Ovary (tissue), 9 donors: Measurements from ENCODE around the gene DNHD1. TPM values are rescaled to one million over a fixed set of nuclear protein-coding genes. Genes with fewer than 3 reads are reported as not detected.

Experiments
- DNase-seq, 5 donors: peaks; one replicate each; pipeline ENCODE4 v3.0.0-alpha.2; 2019 to 2020
- H3K27ac ChIP-seq, 2 donors: fragments of 200-600 bp; one replicate each; pipeline versions ENCODE4 v1.5.1 to v1.8.0; 2019 to 2022
- H3K27me3 ChIP-seq: fragments of 200-600 bp; one replicate; pipeline ENCODE4 v1.8.0; 2022
- H3K36me3 ChIP-seq: fragments of 200-600 bp; sonication (generic); one replicate; pipeline ENCODE4 v1.5.1; 2019
- H3K4me1 ChIP-seq: one replicate; pipeline ENCODE4 v1.8.1; 2013; ENCODE audit warnings: mild to moderate bottlenecking, moderate library complexity; ENCODE audit not compliant: insufficient read depth
- H3K4me3 ChIP-seq: fragments of 200-600 bp; sonication (generic); one replicate; pipeline ENCODE4 v1.5.1; 2017
- H3K9me3 ChIP-seq, 2 donors: fragments of 200-600 bp in 1 of 2; sonication (generic) in 1 of 2; one replicate each; pipeline versions ENCODE4 v1.5.1 to v1.8.1; 2013 to 2019; ENCODE audit warnings: mild to moderate bottlenecking in 1 of 2, moderate library complexity in 1 of 2
- CTCF ChIP-seq, 3 donors: fragments of 450-650 bp in 2 of 3; fragments of 200-600 bp in 1 of 3; IDR thresholded peaks; one replicate each; pipeline versions ENCODE4 v1.5.1 to v1.8.0; 2016 to 2022; ENCODE audit warnings: antibody characterized with exemption in 3 of 3, mild to moderate bottlenecking in 1 of 3
- EP300 ChIP-seq: sonication (generic); formaldehyde crosslinking; IDR thresholded peaks from one replicate; pipeline ENCODE4 v1.6.1; 2017; ENCODE audit warnings: antibody characterized with exemption
- POLR2A ChIP-seq: fragments of 450-650 bp; IDR thresholded peaks from one replicate; pipeline ENCODE4 v1.6.1; 2017; ENCODE audit warnings: antibody characterized with exemption, mild to moderate bottlenecking, moderate library complexity
- WGBS, 3 donors: extraction: QIAGEN DNeasy Blood & Tissue Kit in 1 of 3; methylation state at CpG; one replicate each; pipeline versions ENCODE4 v1.1.5 to v1.1.7; 2013 to 2017; 5-methylcytosine and 5-hydroxymethylcytosine counted together
- intact Hi-C, 4 donors: fragments of 100-400 bp; cut with DNase I; formaldehyde crosslinking; loops; one replicate each; pipeline versions ENCODE4 v1.11.0 to v1.15.1; 2022 to 2023
- polyA plus RNA-seq, 2 donors: library from polyadenylated mRNA; stranded (reverse); fragments of 200-250 nt in 1 of 2; fragments of 350-450 nt in 1 of 2; fragmentation: Illumina TruSeq in 1 of 2; extraction: RNeasy Lipid Tissue Mini Kit (QIAGEN cat#74804) in 1 of 2; gene quantifications; one replicate each; pipeline ENCODE4 v1.2.3, GENCODE V29; 2013 to 2014
- total RNA-seq, 7 donors: library from RNA; depleted of rRNA in 2 of 7; stranded (reverse); fragments of >200 nt in 2 of 7; fragmentation: NEBNext Ultra II Directional in 3 of 7; extraction: Animal tissue kit (Norgen Biotek cat#: 25700) in 3 of 7; gene quantifications; one replicate each; pipeline versions ENCODE4 v1.1.0 to v1.2.4, GENCODE V29; 2016 to 2023
- donor health status: DM: no; HTN: no; CAD: no; lungs with moderate emphysema.
- donor health status: DM: no; HTN: no; CAD: no.
- donor health status: Bipolar disorder and iron deficiency.
- donor health status: DM: yes; HTN: yes; CAD: no.
- donor health status: DM: no; HTN: no; CAD: no.
- donor health status: DM: yes; HTN: yes; CAD: no.

DNHD1 gene
- total and polyA plus RNA-seq, 9 donors: 4.0 to 27.6 (median 9.2) TPM

- no peak for DNase-seq
- intact Hi-C loops: no loop called here
- Histone ChIP-seq H3K27me3 (no peaks in the 10 kb centered on the region), H3K27ac (no peak overlapping the region), H3K9me3 (no peaks in the 10 kb centered on the region), H3K4me3 (no peak overlapping the region), H3K4me1 (peaks cover 8% of the 10 kb centered on the region), H3K36me3 (no peaks in the 10 kb centered on the region)
- 90 to 96% (median 91%) methylated on average over 3 of the region's 3 CpGs for WGBS, 3 donors
- TF ChIP-seq POLR2A: no peak
- no peak for TF ChIP-seq CTCF (IDR thresholded peaks at IDR 0.05)
- TF ChIP-seq EP300: no peak
Measured at GRCh38 chr11:6598555-6598954, 101.5 kb downstream of the DNHD1 start.

GRCh38 chr11:6599449-6599848, 102.4 kb downstream of the DNHD1 start:
- 59 to 84% (median 64%) methylated on average over 1 of the region's 1 CpG for WGBS, 3 donors
- H3K4me3 ChIP-seq: no peak overlapping the region
- no peak for DNase-seq
- intact Hi-C loops: no loop called here
- no peak overlapping the region for H3K27ac ChIP-seq
- H3K9me3 ChIP-seq: no peaks in the 10 kb centered on the region
- H3K36me3 ChIP-seq: no peaks in the 10 kb centered on the region
- no peaks in the 10 kb centered on the region for H3K27me3 ChIP-seq
- TF ChIP-seq CTCF (IDR thresholded peaks at IDR 0.05): no peak
- no peak for TF ChIP-seq POLR2A
- no peak for TF ChIP-seq EP300
- H3K4me1 ChIP-seq: peaks cover 8% of the 10 kb centered on the region

GRCh38 chr11:6599881-6600390, 102.9 kb downstream of the DNHD1 start:
- intact Hi-C loops: loop anchor here (5.0 to 10.0 kb wide), 3 partner anchors 82 to 125 kb away; partner anchors contain the start of genes MRPL17 (in 4 of the 4) and TRIM3 (in 1 of the 4)
- H3K9me3 ChIP-seq: no peaks in the 10 kb centered on the region
- peaks cover 8% of the 10 kb centered on the region for H3K4me1 ChIP-seq
- H3K27me3 ChIP-seq: no peaks in the 10 kb centered on the region
- TF ChIP-seq CTCF (IDR thresholded peaks at IDR 0.05): no peak
- no peak for TF ChIP-seq POLR2A
- no peak for TF ChIP-seq EP300
- WGBS, 3 donors: 78 to 93% (median 93%) methylated on average over 2 of the region's 2 CpGs
- DNase-seq: no peak
- no peak overlapping the region for H3K27ac ChIP-seq
- no peak overlapping the region for H3K4me3 ChIP-seq
- H3K36me3 ChIP-seq: no peaks in the 10 kb centered on the region

GRCh38 chr11:6601041-6601461, 104.0 kb downstream of the DNHD1 start:
- Histone ChIP-seq H3K27ac (no peak overlapping the region), H3K27me3 (no peaks in the 10 kb centered on the region), H3K4me3 (no peak overlapping the region), H3K36me3 (no peaks in the 10 kb centered on the region), H3K4me1 (peaks cover 12% of the 10 kb centered on the region), H3K9me3 (no peaks in the 10 kb centered on the region)
- 93 to 98% (median 95%) methylated on average over 13 of the region's 13 CpGs for WGBS, 3 donors
- TF ChIP-seq EP300 (no peak), CTCF (IDR thresholded peaks at IDR 0.05) (no peak), POLR2A (no peak)
- no peak for DNase-seq
- intact Hi-C loops: loop anchor here (5.0 to 10.0 kb wide), 3 partner anchors 81 to 126 kb away; partner anchors contain the start of genes MRPL17 (in 4 of the 4) and TRIM3 (in 1 of the 4)
